Left lung (tissue), 10 donors: Measurements from ENCODE around the gene GPC6. TPM values are rescaled to one million over a fixed set of nuclear protein-coding genes. Genes with fewer than 3 reads are reported as not detected.

Experiments
- ATAC-seq: fragments of 200-7000 bp; cut with Tn5 transposase; one replicate; pipeline ENCODE4 v1.9.1; 2020; ENCODE audit warnings: moderate library complexity
- DNase-seq, 4 donors: peaks; one replicate each; pipeline ENCODE4 v3.0.0-alpha.2; 2013 to 2020
- H3K27ac ChIP-seq, 2 donors: fragments of 200-600 bp; sonication (generic) in 1 of 2; one replicate each; pipeline versions ENCODE4 v1.5.0 to v1.8.0; 2020 to 2021
- H3K27me3 ChIP-seq, 2 donors: fragments of 200-600 bp; sonication (generic) in 1 of 2; one replicate each; pipeline versions ENCODE4 v1.5.0 to v1.8.0; 2020 to 2021
- H3K36me3 ChIP-seq, 2 donors: fragments of 200-600 bp; sonication (generic) in 1 of 2; one replicate each; pipeline versions ENCODE4 v1.5.0 to v1.8.0; 2020 to 2021
- H3K4me1 ChIP-seq, 2 donors: fragments of 200-600 bp; one replicate each; pipeline ENCODE4 v1.8.0; 2021
- H3K4me3 ChIP-seq, 2 donors: fragments of 200-600 bp; sonication (generic) in 1 of 2; one replicate each; pipeline versions ENCODE4 v1.5.0 to v1.8.0; 2020 to 2021; ENCODE audit warnings: mild to moderate bottlenecking in 1 of 2
- H3K9me3 ChIP-seq, 2 donors: fragments of 200-600 bp; sonication (generic) in 1 of 2; one replicate each; pipeline versions ENCODE4 v1.5.0 to v1.8.0; 2020 to 2021
- intact Hi-C, 2 donors: fragments of 100-400 bp; cut with DNase I; formaldehyde crosslinking; loops; one replicate each; pipeline versions ENCODE4 v1.11.2 to v1.14.2; 2022
- polyA plus RNA-seq, 6 donors: library from polyadenylated mRNA; unstranded; fragments of 120-200 nt; gene quantifications; one replicate each; pipeline ENCODE4 v1.2.1, GENCODE V29; 2013; ENCODE audit not compliant: insufficient read length in 6 of 6
- total RNA-seq, 2 donors: library from RNA; stranded (reverse); fragmentation: NEBNext Ultra II Directional; extraction: Animal tissue kit (Norgen Biotek cat#: 25700); gene quantifications; one replicate each; pipeline ENCODE4 v1.2.1, GENCODE V29; 2021
- TF ChIP-seq, protein P1 (sequence below), 2 donors: fragments of 200-600 bp; sonication (generic) in 1 of 2; IDR thresholded peaks; one replicate each; pipeline versions ENCODE4 v1.5.0 to v1.8.0; 2021; ENCODE audit warnings: antibody characterized with exemption in 2 of 2
- donor health status: DM: no; HTN: yes; CAD: no.
- donor health status: DM: no; HTN: no; CAD: no.

The GPC6 gene
- total and polyA plus RNA-seq, 8 donors, result 9.6 to 25.8 (median 21.1) TPM

DNA sequence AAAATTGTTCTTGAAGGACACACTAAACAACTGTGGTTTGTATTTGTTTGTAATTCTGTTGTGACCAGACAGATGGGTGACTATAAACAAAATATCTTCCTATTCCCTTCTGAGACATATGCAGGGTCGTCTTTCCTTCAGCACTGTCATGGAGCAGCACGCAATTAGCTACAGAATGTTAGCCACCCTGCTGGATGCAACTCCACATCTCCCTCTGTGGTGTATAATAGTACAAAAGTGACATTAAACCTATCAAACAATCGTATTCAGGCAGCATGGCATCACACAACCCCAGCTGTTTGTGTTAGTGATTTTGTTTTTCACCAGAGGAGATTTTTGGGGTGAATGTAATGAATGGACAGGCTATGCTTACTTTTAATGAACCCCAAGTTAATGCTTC, 146.2 kb downstream of the GPC6 start:
- Histone ChIP-seq H3K36me3 (no peaks in the 10 kb centered on the region), H3K4me1 (no peaks in the 10 kb centered on the region), H3K27me3 (no peaks in the 10 kb centered on the region), H3K4me3 (no peak overlapping the region), H3K9me3 (no peaks in the 10 kb centered on the region), H3K27ac (no peak overlapping the region)
- TF ChIP-seq, protein P1, sequence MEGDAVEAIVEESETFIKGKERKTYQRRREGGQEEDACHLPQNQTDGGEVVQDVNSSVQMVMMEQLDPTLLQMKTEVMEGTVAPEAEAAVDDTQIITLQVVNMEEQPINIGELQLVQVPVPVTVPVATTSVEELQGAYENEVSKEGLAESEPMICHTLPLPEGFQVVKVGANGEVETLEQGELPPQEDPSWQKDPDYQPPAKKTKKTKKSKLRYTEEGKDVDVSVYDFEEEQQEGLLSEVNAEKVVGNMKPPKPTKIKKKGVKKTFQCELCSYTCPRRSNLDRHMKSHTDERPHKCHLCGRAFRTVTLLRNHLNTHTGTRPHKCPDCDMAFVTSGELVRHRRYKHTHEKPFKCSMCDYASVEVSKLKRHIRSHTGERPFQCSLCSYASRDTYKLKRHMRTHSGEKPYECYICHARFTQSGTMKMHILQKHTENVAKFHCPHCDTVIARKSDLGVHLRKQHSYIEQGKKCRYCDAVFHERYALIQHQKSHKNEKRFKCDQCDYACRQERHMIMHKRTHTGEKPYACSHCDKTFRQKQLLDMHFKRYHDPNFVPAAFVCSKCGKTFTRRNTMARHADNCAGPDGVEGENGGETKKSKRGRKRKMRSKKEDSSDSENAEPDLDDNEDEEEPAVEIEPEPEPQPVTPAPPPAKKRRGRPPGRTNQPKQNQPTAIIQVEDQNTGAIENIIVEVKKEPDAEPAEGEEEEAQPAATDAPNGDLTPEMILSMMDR (IDR thresholded peaks at IDR 0.05), result no peak
- DNase-seq, result no peak
- intact Hi-C loops, result no loop called here
- ATAC-seq, result no peak

DNA sequence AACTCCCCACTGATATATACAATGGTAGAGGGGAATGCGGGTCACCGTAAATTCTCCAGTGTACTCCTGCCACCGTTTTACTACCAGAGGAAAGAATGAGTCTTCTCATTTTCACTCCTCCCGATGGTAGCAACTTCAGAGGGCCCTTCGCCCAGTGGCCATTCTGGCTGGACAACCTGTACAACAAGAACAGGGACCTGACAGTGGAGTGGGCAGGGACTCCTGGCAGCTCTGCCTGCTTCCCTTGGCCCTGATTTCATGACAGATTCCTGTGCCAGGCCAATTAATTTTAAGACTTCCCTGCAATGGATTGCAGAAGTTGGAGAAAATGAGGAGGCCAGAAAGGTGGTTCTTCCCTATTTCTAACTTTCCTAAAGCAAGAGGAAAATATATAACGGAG, 148.9 kb downstream of the GPC6 start:
- Histone ChIP-seq H3K27me3 (no peaks in the 10 kb centered on the region), H3K36me3 (no peaks in the 10 kb centered on the region), H3K4me1 (no peaks in the 10 kb centered on the region), H3K4me3 (no peak overlapping the region), H3K9me3 (no peaks in the 10 kb centered on the region), H3K27ac (no peak overlapping the region)
- TF ChIP-seq, protein P1 (IDR thresholded peaks at IDR 0.05), result no peak
- intact Hi-C loops, result no loop called here
- ATAC-seq, result no peak
- DNase-seq, result no peak

DNA sequence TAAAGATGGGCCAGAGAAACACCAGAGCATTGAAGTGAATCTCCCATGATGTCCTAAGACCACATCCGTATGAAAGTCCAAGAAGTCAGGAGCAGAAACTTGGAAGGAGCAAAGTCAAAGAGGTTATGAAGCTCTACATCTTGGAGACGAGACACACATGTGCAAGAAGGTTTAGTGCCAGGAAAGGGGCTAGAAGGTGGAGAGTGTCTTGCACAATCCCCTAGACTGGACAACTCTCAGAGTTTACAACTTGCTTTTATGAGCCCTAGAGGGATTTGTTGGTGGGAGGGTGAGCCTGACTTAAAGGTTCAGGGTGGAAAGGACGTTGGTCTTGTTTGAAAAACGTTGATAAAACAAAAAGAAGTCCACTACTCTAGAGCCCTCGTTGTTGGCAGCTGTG, 150.6 kb downstream of the GPC6 start:
- ATAC-seq, result no peak
- no peaks in the 10 kb centered on the region for H3K4me1 ChIP-seq
- intact Hi-C loops, result no loop called here
- H3K9me3 ChIP-seq, result no peaks in the 10 kb centered on the region
- DNase-seq, result no peak
- no peaks in the 10 kb centered on the region for H3K27me3 ChIP-seq
- no peak overlapping the region for H3K27ac ChIP-seq
- no peak overlapping the region for H3K4me3 ChIP-seq
- H3K36me3 ChIP-seq, result no peaks in the 10 kb centered on the region
- TF ChIP-seq, protein P1 (IDR thresholded peaks at IDR 0.05), result no peak

DNA sequence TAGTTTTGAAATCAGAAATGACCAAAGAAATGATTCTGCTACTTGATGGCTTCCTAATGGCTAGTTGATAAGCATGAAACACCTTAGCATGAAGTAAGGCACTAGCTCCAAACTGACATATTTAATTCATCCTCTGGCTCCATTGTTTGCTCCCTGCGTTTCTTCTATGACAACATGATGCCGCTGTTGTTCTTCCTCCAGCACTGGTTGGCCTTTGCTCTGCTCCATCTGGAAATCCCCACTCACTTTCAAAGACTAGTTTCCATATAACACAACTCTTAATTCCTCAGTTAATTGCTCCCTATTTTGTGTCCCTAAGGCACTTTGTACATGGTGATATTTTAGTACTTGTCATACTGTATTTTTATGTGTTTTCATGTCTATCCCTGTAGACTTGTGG, 151.6 kb downstream of the GPC6 start:
- TF ChIP-seq, protein P1 (IDR thresholded peaks at IDR 0.05), result no peak
- Histone ChIP-seq H3K9me3 (no peaks in the 10 kb centered on the region), H3K4me1 (no peaks in the 10 kb centered on the region), H3K36me3 (no peaks in the 10 kb centered on the region), H3K4me3 (no peak overlapping the region), H3K27ac (no peak overlapping the region), H3K27me3 (no peaks in the 10 kb centered on the region)
- intact Hi-C loops, result no loop called here
- ATAC-seq (no peak), DNase-seq (no peak)

DNA sequence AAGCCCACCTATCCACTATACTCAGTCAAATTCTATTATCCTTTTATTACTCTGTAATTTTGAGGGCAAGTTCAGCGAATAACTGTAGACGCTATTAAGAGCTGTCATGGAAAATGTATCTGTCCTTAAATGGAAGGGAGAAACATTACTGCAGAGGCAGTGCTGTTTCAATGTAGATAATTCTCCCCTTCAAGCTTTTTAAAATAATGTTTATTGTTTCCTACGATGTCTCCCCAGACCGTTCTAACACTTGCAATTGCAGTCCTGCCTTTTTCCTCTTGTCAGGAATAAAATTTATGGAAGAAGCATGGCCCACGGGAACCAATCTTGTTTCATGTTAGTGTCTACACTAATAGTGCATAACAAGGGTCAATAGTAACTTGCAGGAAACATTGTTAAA, 159.5 kb downstream of the GPC6 start:
- TF ChIP-seq, protein P1 (IDR thresholded peaks at IDR 0.05), result no peak
- ATAC-seq (no peak), DNase-seq (no peak)
- Histone ChIP-seq H3K9me3 (no peaks in the 10 kb centered on the region), H3K4me3 (no peak overlapping the region), H3K4me1 (no peaks in the 10 kb centered on the region), H3K27me3 (no peaks in the 10 kb centered on the region), H3K36me3 (no peaks in the 10 kb centered on the region), H3K27ac (no peak overlapping the region)
- intact Hi-C loops, result no loop called here
